ENCODE data around the gene RPL18A. TPM values are rescaled to one million over a fixed set of nuclear protein-coding genes. Genes with fewer than 3 reads are reported as not detected.

RPL18A gene
- total and polyA plus RNA-seq, 2 of the 4 experiments (the other 2 are of a cell fraction), result 1,351 to 1,735 TPM

DNA sequence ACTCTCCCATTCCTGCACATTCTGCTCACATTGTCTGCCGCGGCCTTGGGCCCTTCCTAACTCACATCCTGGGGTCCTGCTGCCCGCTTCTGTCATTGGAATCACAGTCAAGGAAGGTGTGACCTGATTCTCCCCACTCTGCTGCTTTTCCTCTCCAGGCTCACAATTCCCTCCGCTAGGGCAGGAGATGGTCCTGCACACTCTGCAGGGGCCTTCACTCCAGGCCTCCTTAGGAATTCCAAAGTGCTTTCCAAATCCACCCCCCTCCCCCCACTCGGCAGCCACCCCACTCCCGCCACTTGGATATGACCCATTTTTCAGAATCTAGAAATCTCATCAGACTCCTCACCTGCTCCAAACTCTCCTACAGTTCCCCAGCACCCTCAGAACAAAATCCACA is 9.0 kb downstream of the RPL18A start:
- Histone ChIP-seq H3K4me3 (ENCODE audit: insufficient read depth, low read depth, low read length) (no peak overlapping the region), H4K8ac (ENCODE audit: low read depth in 2 of 2, low read length in 2 of 2) (no peak overlapping the region), H4K20me1 (ENCODE audit: insufficient read depth, low read length) (peaks cover 24% of the 10 kb centered on the region), H2BK120ac (ENCODE audit: low read depth, low read length) (no peak overlapping the region), H3K4me1 (ENCODE audit: control insufficient read depth, insufficient read depth, low read length) (no peaks in the 10 kb centered on the region), H2AK9ac (replicated peaks; ENCODE audit: low read depth, low read length, poor library complexity) (no peak overlapping the region), H3K18ac (ENCODE audit: low read depth, low read length) (no peak overlapping the region), H4K5ac (ENCODE audit: low read depth, low read length) (no peak overlapping the region), H3K9ac (ENCODE audit: low read depth, low read length) (no peak overlapping the region), H3K4me2 (ENCODE audit: low read depth, low read length) (no peak overlapping the region), H3K56ac (ENCODE audit: extremely low read depth, insufficient read depth, low read length) (no peak overlapping the region), H3K9me1 (ENCODE audit: insufficient read depth, low read length) (peaks cover 8% of the 10 kb centered on the region; the same call in 1 of the 2 replicates), H2AFZ (replicated peaks; ENCODE audit: low read length, poor library complexity) (peak overlapping the region; percentile 33), H3K14ac (replicated peaks; ENCODE audit: low read depth, low read length) (no peak overlapping the region), H2BK5ac (ENCODE audit: low read depth, low read length, poor library complexity, severe bottlenecking) (no peak overlapping the region), H3K9me3 (ENCODE audit: control insufficient read depth, insufficient read depth, low read length) (no peaks in the 10 kb centered on the region), H3K79me1 (ENCODE audit: low read depth in 1 of 2, low read length in 2 of 2) (peaks cover 0 to 11% of the 10 kb centered on the region in 2 experiments; a peak in 2 of 4 replicates), H2AK5ac (ENCODE audit: low read depth, low read length) (no peak overlapping the region), H2BK15ac (ENCODE audit: low read depth, low read length) (no peak overlapping the region), H3K23ac (ENCODE audit: low read depth, low read length) (no peak overlapping the region), H2BK20ac (ENCODE audit: low read depth, low read length) (no peak overlapping the region), H3K27ac (ENCODE audit: insufficient read depth, low read length) (no peak overlapping the region), H4K91ac (ENCODE audit: insufficient read depth, low read depth, low read length) (no peak overlapping the region), H3K27me3 (ENCODE audit: control insufficient read depth, insufficient read depth, low read length) (peaks cover 44% of the 10 kb centered on the region), H3K4ac (ENCODE audit: low read depth, low read length) (no peak overlapping the region), H3K36me3 (ENCODE audit: control insufficient read depth, insufficient read depth, low read length) (peaks cover 19% of the 10 kb centered on the region)
- in situ Hi-C loops (cut with MboI; ENCODE audit: low sequenced_read_pairs) (loop anchor here (5.0 kb wide), 1 partner anchor 119 kb away; no protein-coding TSS in a partner anchor), dilution Hi-C loops (cut with HindIII; ENCODE audit: low sequenced_read_pairs, unreplicated experiment) (no loop called here), intact Hi-C loops (cut with micrococcal nuclease) (no loop called here)
- ChIA-PET CTCF (no interaction called here), POLR2A (ENCODE audit: unreplicated experiment) (no interaction called here)
- no TSS peak for BruUV-seq (replicated peaks)
- ATAC-seq (ENCODE audit: low read depth) (no peak), DNase-seq (no peak)
- 23% methylated on average over 5 of the region's 6 CpGs; no CpG with 5 or more reads in 1 of the 2 experiments for WGBS, 2 experiments (ENCODE audit: extremely low coverage in 2 of 2, insufficient read length in 1 of 2)
- TF ChIP-seq RCOR1 (IDR thresholded peaks at IDR 0.05; ENCODE audit: insufficient replicate concordance, low read length), result no peak
- no peak for TF ChIP-seq FOS (IDR thresholded peaks at IDR 0.05; ENCODE audit: low read depth, low read length)
- no peak for TF ChIP-seq CHD1 (IDR thresholded peaks at IDR 0.05; ENCODE audit: low read depth, low read length)
- TF ChIP-seq MAFK (IDR thresholded peaks at IDR 0.05; ENCODE audit: low read depth, low read length), result no peak
- TF ChIP-seq MXI1 (IDR thresholded peaks at IDR 0.05; ENCODE audit: borderline replicate concordance, low read depth, low read length), result no peak
- no peak for TF ChIP-seq BHLHE40 (IDR thresholded peaks at IDR 0.05; ENCODE audit: low read depth, low read length)
- TF ChIP-seq, protein P1, sequence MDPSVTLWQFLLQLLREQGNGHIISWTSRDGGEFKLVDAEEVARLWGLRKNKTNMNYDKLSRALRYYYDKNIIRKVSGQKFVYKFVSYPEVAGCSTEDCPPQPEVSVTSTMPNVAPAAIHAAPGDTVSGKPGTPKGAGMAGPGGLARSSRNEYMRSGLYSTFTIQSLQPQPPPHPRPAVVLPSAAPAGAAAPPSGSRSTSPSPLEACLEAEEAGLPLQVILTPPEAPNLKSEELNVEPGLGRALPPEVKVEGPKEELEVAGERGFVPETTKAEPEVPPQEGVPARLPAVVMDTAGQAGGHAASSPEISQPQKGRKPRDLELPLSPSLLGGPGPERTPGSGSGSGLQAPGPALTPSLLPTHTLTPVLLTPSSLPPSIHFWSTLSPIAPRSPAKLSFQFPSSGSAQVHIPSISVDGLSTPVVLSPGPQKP (IDR thresholded peaks at IDR 0.05; ENCODE audit: borderline replicate concordance, low read depth, low read length), result no peak
- no peak for TF ChIP-seq RFX5 (IDR thresholded peaks at IDR 0.05; ENCODE audit: low read depth, low read length)
- no peak for TF ChIP-seq RAD21 (IDR thresholded peaks at IDR 0.05; ENCODE audit: low read length)
- TF ChIP-seq CEBPB (IDR thresholded peaks at IDR 0.05; ENCODE audit: low read depth, low read length), result no peak
- no peak for TF ChIP-seq NFE2L2 (IDR thresholded peaks at IDR 0.05; ENCODE audit: low read depth, low read length)
- no peak for TF ChIP-seq SMC3 (IDR thresholded peaks at IDR 0.05; ENCODE audit: low read depth, low read length)
- TF ChIP-seq POLR2A (IDR thresholded peaks at IDR 0.05; ENCODE audit: low read depth, low read length), result no peak
